HPDE6-E6E7 (cell line): Measurements from ENCODE around the gene P2RX3.
"Not testable (repeated sequence)": the region's sequence is repeated elsewhere in the genome, so short reads cannot be mapped to it uniquely, and the experiment has no call there.

Source experiments
- DNase-seq: peaks from one replicate; pipeline ENCODE4 v3.0.0; 2011; ENCODE audit warnings: missing footprints; ENCODE audit errors: extremely low spot score

Gene P2RX3

GRCh38 chr11:57324154-57324885, 13.8 kb upstream of the P2RX3 start:
- no peak for DNase-seq

GRCh38 chr11:57324886-57325734, 13.0 kb upstream of the P2RX3 start, which contains the start of gene TNKS1BP1:
TNKS1BP1 (minus strand) TSS chr11:57324952; CDS start chr11:57321885, 3,067 bp downstream.
- DNase-seq: peak; percentile 94

- no peak for DNase-seq
Observed at GRCh38 chr11:57325735-57326048, 12.5 kb upstream of the P2RX3 start.

- DNase-seq: no peak
Observed at GRCh38 chr11:57327721-57328120, 10.4 kb upstream of the P2RX3 start.

- DNase-seq: no peak
Observed at GRCh38 chr11:57330029-57330428, 8.1 kb upstream of the P2RX3 start.

GRCh38 chr11:57331720-57332119, 6.4 kb upstream of the P2RX3 start:
- DNase-seq: no peak

- no peak for DNase-seq
Observed at GRCh38 chr11:57332694-57333440, 5.3 kb upstream of the P2RX3 start.

GRCh38 chr11:57335023-57335342, 3.2 kb upstream of the P2RX3 start:
- DNase-seq: no peak

- DNase-seq: peak; percentile 94
Observed at GRCh38 chr11:57335343-57336110, 2.6 kb upstream of the P2RX3 start, which contains the start of gene SSRP1. SSRP1 (minus strand) TSS chr11:57335892; CDS start chr11:57335121, 771 bp downstream.

GRCh38 chr11:57336111-57336666, 2.0 kb upstream of the P2RX3 start:
- DNase-seq: no peak

- DNase-seq: not testable (repeated sequence)
Observed at GRCh38 chr11:57336856-57337255, 1.3 kb upstream of the P2RX3 start.

GRCh38 chr11:57339328-57339727, 1.2 kb downstream of the P2RX3 start:
- DNase-seq: no peak

GRCh38 chr11:57340039-57340615, 2.0 kb downstream of the P2RX3 start:
- no peak for DNase-seq

GRCh38 chr11:57341250-57341808, 3.2 kb downstream of the P2RX3 start:
- no peak for DNase-seq

- DNase-seq: no peak
Observed at GRCh38 chr11:57342702-57343101, 4.5 kb downstream of the P2RX3 start.

GRCh38 chr11:57343825-57344224, 5.7 kb downstream of the P2RX3 start:
- DNase-seq: no peak

GRCh38 chr11:57344826-57345225, 6.7 kb downstream of the P2RX3 start:
- DNase-seq: no peak

- DNase-seq: peak; percentile 76
Observed at GRCh38 chr11:57345555-57346211, 7.5 kb downstream of the P2RX3 start.

- DNase-seq: no peak
Observed at GRCh38 chr11:57347336-57347735, 9.2 kb downstream of the P2RX3 start.

- DNase-seq: no peak
Observed at GRCh38 chr11:57348052-57348451, 9.9 kb downstream of the P2RX3 start.
